GM12878 (cell line): Measurements from ENCODE around the gene AHNAK. TPM values are rescaled to one million over a fixed set of nuclear protein-coding genes. Genes with fewer than 3 reads are reported as not detected.

Experiments
- ATAC-seq: fragments of 200-7000 bp; cut with Tn5 transposase; 3 replicates; pipeline ENCODE4 v1.9.1; 2020; ENCODE audit warnings: mild to moderate bottlenecking, moderate library complexity
- BruUV-seq: library from RNA; stranded (reverse); fragments of 400-500 nt; replicated peaks from 2 replicates; lab custom pipeline; 2021; lab: Mats Ljungman, UMichigan
- CTCF ChIA-PET: fragments of 300-600 bp; sonication (Branson Sonifier 250); formaldehyde crosslinking; extraction: SDS; loops from one replicate; lab custom pipeline; 2021; ENCODE audit warnings: inconsistent platforms; lab: Yijun Ruan, JAX
- POLR2A ChIA-PET: fragments of 350-600 bp; formaldehyde crosslinking; extraction: SDS; loops from one replicate; lab custom pipeline; 2021; ENCODE audit warnings: inconsistent platforms; lab: Charles Lee
- RAD21 ChIA-PET: fragments of 300-600 bp; sonication (Branson Sonifier 250); formaldehyde crosslinking; loops from one replicate; lab custom pipeline; 2023; ENCODE audit warnings: antibody characterized with exemption; ENCODE audit not compliant: unreplicated experiment; lab: Charles Lee
- SMC1A ChIA-PET: fragments of 300-600 bp; sonication (Branson Sonifier 250); formaldehyde crosslinking; loops from one replicate; lab custom pipeline; 2023; ENCODE audit not compliant: unreplicated experiment, uncharacterized antibody; lab: Charles Lee
- DNase-seq: peaks from one replicate; pipeline ENCODE4 v3.0.0-alpha.2; 2011; ENCODE audit warnings: low read depth, low spot score
- FAIRE-seq: peaks from 3 replicates; lab custom pipeline; 2011; peaks lifted over from hg19 to GRCh38; lab: Jason Lieb, UNC
- H2AFZ ChIP-seq: 2 replicates; pipeline ENCODE4 v1.6.0; 2011; ENCODE audit warnings: low read depth, low read length, control low read depth; ENCODE audit not compliant: control insufficient read depth
- H3K27ac ChIP-seq: 2 replicates; pipeline ENCODE4 v1.5.1; 2011; ENCODE audit warnings: control low read depth; ENCODE audit not compliant: control insufficient read depth, insufficient read depth
- H3K27me3 ChIP-seq, 2 experiments: replicated peaks in 1 of 2; 2 replicates each; pipeline versions ENCODE4 v1.6.0 to v1.6.1; 2011; ENCODE audit warnings: low read length in 1 of 2; ENCODE audit not compliant: control insufficient read depth in 2 of 2, insufficient read depth in 2 of 2
- H3K36me3 ChIP-seq, 2 experiments: 2 replicates each; pipeline ENCODE4 v1.5.1; 2011; ENCODE audit warnings: low read length in 1 of 2; ENCODE audit not compliant: control insufficient read depth in 2 of 2, insufficient read depth in 2 of 2
- H3K4me1 ChIP-seq: 2 replicates; pipeline ENCODE4 v1.6.1; 2011; ENCODE audit warnings: mild to moderate bottlenecking, low read length, moderate library complexity, mixed read lengths; ENCODE audit not compliant: control insufficient read depth, insufficient read depth
- H3K4me2 ChIP-seq: 2 replicates; pipeline ENCODE4 v1.6.0; 2011; ENCODE audit warnings: control low read depth; ENCODE audit not compliant: control insufficient read depth, insufficient read depth
- H3K4me3 ChIP-seq: fragments of 200-600 bp; sonication (generic); 2 replicates; pipeline ENCODE4 v1.5.1; 2016
- H3K79me2 ChIP-seq: 2 replicates; pipeline ENCODE4 v1.6.0; 2011; ENCODE audit warnings: low read length; ENCODE audit not compliant: control insufficient read depth, insufficient read depth
- H3K9ac ChIP-seq: 2 replicates; pipeline ENCODE4 v1.8.0; 2011; ENCODE audit warnings: low read length, control low read depth, mixed read lengths; ENCODE audit not compliant: control insufficient read depth, insufficient read depth
- H3K9me3 ChIP-seq: replicated peaks from 3 replicates; pipeline ENCODE4 v1.5.1; 2011; ENCODE audit warnings: mild to moderate bottlenecking, low read length; ENCODE audit not compliant: control insufficient read depth, insufficient read depth
- H4K20me1 ChIP-seq: 2 replicates; pipeline ENCODE4 v1.6.0; 2011; ENCODE audit not compliant: control insufficient read depth, insufficient read depth
- BHLHE40 ChIP-seq, 2 experiments: fragments of 450-650 bp in 1 of 2; IDR thresholded peaks; 2 replicates each; pipeline ENCODE4 v1.6.1; 2011 to 2017; ENCODE audit warnings: low read depth in 2 of 2, borderline replicate concordance in 1 of 2, improper control_type of control experiment in 1 of 2, low read length in 1 of 2, mild to moderate bottlenecking in 1 of 2
- CEBPZ ChIP-seq: fragments of 150-350 bp; IDR thresholded peaks from 2 replicates; pipeline ENCODE4 v1.6.1; 2016; ENCODE audit warnings: low read depth, low read length
- PAX8 ChIP-seq: fragments of 450-650 bp; IDR thresholded peaks from 2 replicates; pipeline ENCODE4 v1.6.1; 2017; ENCODE audit warnings: mild to moderate bottlenecking, moderate library complexity
- POLR2AphosphoS2 ChIP-seq: IDR thresholded peaks from 2 replicates; pipeline ENCODE4 v1.6.1; 2011; ENCODE audit warnings: low read depth, mild to moderate bottlenecking, low read length, improper control_type of control experiment, moderate library complexity
- RCOR1 ChIP-seq: conservative IDR thresholded peaks from 2 replicates; pipeline ENCODE4 v1.6.1; 2012; ENCODE audit warnings: low read depth, low read length, improper control_type of control experiment
- SMC3 ChIP-seq: IDR thresholded peaks from 2 replicates; pipeline ENCODE4 v1.6.1; 2011; ENCODE audit warnings: low read length, improper control_type of control experiment, borderline replicate concordance
- TBL1XR1 ChIP-seq: IDR thresholded peaks from 2 replicates; pipeline ENCODE4 v1.6.1; 2012; ENCODE audit warnings: low read depth, low read length, improper control_type of control experiment
- WGBS: methylation state at CpG from one replicate; pipeline ENCODE4 v1.1.6; 2016; ENCODE audit warnings: low lambda C conversion rate; ENCODE audit not compliant: insufficient replicate concordance, insufficient coverage; ENCODE audit errors: missing lambda C conversion rate; 5-methylcytosine and 5-hydroxymethylcytosine counted together
- in situ Hi-C: fragments of 300-500 bp; cut with MboI; formaldehyde crosslinking; loops from 9 replicates; pipeline ENCODE4 v1.14.3; 2018; ENCODE audit warnings: mixed read lengths
- intact Hi-C: fragments of 100-400 bp; cut with micrococcal nuclease; formaldehyde crosslinking; loops from one replicate; pipeline ENCODE4 v1.14.2; 2022; ENCODE audit not compliant: unreplicated experiment
- polyA plus RNA-seq, 11 experiments: library from polyadenylated mRNA; depleted of rRNA in 4 of 11; unstranded in 6 of 11; stranded (reverse) in 5 of 11; fragments of >200 nt; fragmentation: Nextera tagmentation in 4 of 11; fragmentation: Illumina TruSeq in 1 of 11; extraction: Ambion mirVana in 4 of 11; extraction: Trizol in 1 of 11; gene quantifications; 1 replicate in 1 of 11; 2 replicates in 10 of 11; pipeline versions ENCODE4 v1.2.1 to v1.2.3, GENCODE V29; 2011 to 2016; ENCODE audit warnings: inconsistent platforms in 2 of 11, missing spikeins in 2 of 11, low read depth in 1 of 11
- total RNA-seq, 4 experiments: library from RNA; depleted of rRNA in 3 of 4; stranded (reverse); fragments of >200 nt in 3 of 4; fragmentation: Illumina TruSeq in 1 of 4; extraction: Trizol in 1 of 4; gene quantifications; 2 replicates each; pipeline versions ENCODE4 v1.2.1 to v1.2.3, GENCODE V29; 2013 to 2021

Gene AHNAK
- total and polyA plus RNA-seq, 10 of the 15 experiments (the other 5 are each of a cell fraction or from before 2014, with no cell fraction given) = 0.76 to 90.3 (median 19.4) TPM

- no peak for FAIRE-seq
- RAD21 ChIA-PET = no interaction called here
- Histone ChIP-seq H3K27ac (no peak overlapping the region), H3K9ac (no peak overlapping the region), H3K4me3 (no peak overlapping the region), H3K4me2 (no peak overlapping the region), H3K9me3 (no peaks in the 10 kb centered on the region), H3K79me2 (no peaks in the 10 kb centered on the region), H3K4me1 (no peaks in the 10 kb centered on the region), H3K27me3 (0 out of 4 replicates have a peak, but pooled peaks cover 0 to 2% of the 10 kb centered on the region in 2 experiments), H4K20me1 (no peaks in the 10 kb centered on the region), H2AFZ (no peak overlapping the region), H3K36me3 (no peaks in the 10 kb centered on the region)
- CTCF ChIA-PET = interaction anchor here (1.1 to 1.4 kb wide), 2 partner anchors 28 to 59 kb away, joined by 3 to 4 read pairs; no protein-coding TSS in a partner anchor
- intact Hi-C loops = no loop called here
- SMC1A ChIA-PET = interaction anchor here (0.8 to 1.2 kb wide), 2 partner anchors 28 to 108 kb away, joined by 3 read pairs; no protein-coding TSS in a partner anchor
- POLR2A ChIA-PET = no interaction called here
- DNase-seq = no peak
- ATAC-seq = no peak
- in situ Hi-C loops = no loop called here
- BruUV-seq = no TSS peak
- no peak for TF ChIP-seq RCOR1
- no peak for TF ChIP-seq TBL1XR1
- TF ChIP-seq POLR2AphosphoS2 = no peak
- no peak for TF ChIP-seq PAX8
- TF ChIP-seq CEBPZ = no peak
- no peak for TF ChIP-seq BHLHE40 (IDR thresholded peaks at IDR 0.05; ENCODE audit: borderline replicate concordance in 1 of 2, low read depth in 2 of 2, low read length in 1 of 2)
- no peak for TF ChIP-seq SMC3
- WGBS = 41% methylated on average over 11 of the region's 11 CpGs
Measured at GRCh38 chr11:62452839-62453468, 93.7 kb downstream of the AHNAK start.
